GM12878 (cell line): Measurements from ENCODE around the gene LOXL4. TPM values are rescaled to one million over a fixed set of nuclear protein-coding genes. Genes with fewer than 3 reads are reported as not detected.

Experiments used
- ATAC-seq: fragments of 200-7000 bp; cut with Tn5 transposase; 3 replicates; pipeline ENCODE4 v1.9.1; 2020; ENCODE audit warnings: mild to moderate bottlenecking, moderate library complexity
- BruUV-seq: library from RNA; stranded (reverse); fragments of 400-500 nt; replicated peaks from 2 replicates; lab custom pipeline; 2021; lab: Mats Ljungman, UMichigan
- CTCF ChIA-PET: fragments of 300-600 bp; sonication (Branson Sonifier 250); formaldehyde crosslinking; extraction: SDS; loops from one replicate; lab custom pipeline; 2021; ENCODE audit warnings: inconsistent platforms; lab: Yijun Ruan, JAX
- POLR2A ChIA-PET: fragments of 350-600 bp; formaldehyde crosslinking; extraction: SDS; loops from one replicate; lab custom pipeline; 2021; ENCODE audit warnings: inconsistent platforms; lab: Charles Lee
- RAD21 ChIA-PET: fragments of 300-600 bp; sonication (Branson Sonifier 250); formaldehyde crosslinking; loops from one replicate; lab custom pipeline; 2023; ENCODE audit warnings: antibody characterized with exemption; ENCODE audit not compliant: unreplicated experiment; lab: Charles Lee
- SMC1A ChIA-PET: fragments of 300-600 bp; sonication (Branson Sonifier 250); formaldehyde crosslinking; loops from one replicate; lab custom pipeline; 2023; ENCODE audit not compliant: unreplicated experiment, uncharacterized antibody; lab: Charles Lee
- DNase-seq: peaks from one replicate; pipeline ENCODE4 v3.0.0-alpha.2; 2011; ENCODE audit warnings: low read depth, low spot score
- FAIRE-seq: peaks from 3 replicates; lab custom pipeline; 2011; peaks lifted over from hg19 to GRCh38; lab: Jason Lieb, UNC
- H2AFZ ChIP-seq: 2 replicates; pipeline ENCODE4 v1.6.0; 2011; ENCODE audit warnings: low read depth, low read length, control low read depth; ENCODE audit not compliant: control insufficient read depth
- H3K27ac ChIP-seq: 2 replicates; pipeline ENCODE4 v1.5.1; 2011; ENCODE audit warnings: control low read depth; ENCODE audit not compliant: control insufficient read depth, insufficient read depth
- H3K27me3 ChIP-seq, 2 experiments: replicated peaks in 1 of 2; 2 replicates each; pipeline versions ENCODE4 v1.6.0 to v1.6.1; 2011; ENCODE audit warnings: low read length in 1 of 2; ENCODE audit not compliant: control insufficient read depth in 2 of 2, insufficient read depth in 2 of 2
- H3K36me3 ChIP-seq, 2 experiments: 2 replicates each; pipeline ENCODE4 v1.5.1; 2011; ENCODE audit warnings: low read length in 1 of 2; ENCODE audit not compliant: control insufficient read depth in 2 of 2, insufficient read depth in 2 of 2
- H3K4me1 ChIP-seq: 2 replicates; pipeline ENCODE4 v1.6.1; 2011; ENCODE audit warnings: mild to moderate bottlenecking, low read length, moderate library complexity, mixed read lengths; ENCODE audit not compliant: control insufficient read depth, insufficient read depth
- H3K4me2 ChIP-seq: 2 replicates; pipeline ENCODE4 v1.6.0; 2011; ENCODE audit warnings: control low read depth; ENCODE audit not compliant: control insufficient read depth, insufficient read depth
- H3K4me3 ChIP-seq: fragments of 200-600 bp; sonication (generic); 2 replicates; pipeline ENCODE4 v1.5.1; 2016
- H3K79me2 ChIP-seq: 2 replicates; pipeline ENCODE4 v1.6.0; 2011; ENCODE audit warnings: low read length; ENCODE audit not compliant: control insufficient read depth, insufficient read depth
- H3K9ac ChIP-seq: 2 replicates; pipeline ENCODE4 v1.8.0; 2011; ENCODE audit warnings: low read length, control low read depth, mixed read lengths; ENCODE audit not compliant: control insufficient read depth, insufficient read depth
- H3K9me3 ChIP-seq: replicated peaks from 3 replicates; pipeline ENCODE4 v1.5.1; 2011; ENCODE audit warnings: mild to moderate bottlenecking, low read length; ENCODE audit not compliant: control insufficient read depth, insufficient read depth
- H4K20me1 ChIP-seq: 2 replicates; pipeline ENCODE4 v1.6.0; 2011; ENCODE audit not compliant: control insufficient read depth, insufficient read depth
- BMI1 ChIP-seq: fragments of 450-650 bp; IDR thresholded peaks from 2 replicates; pipeline ENCODE4 v1.6.1; 2016; ENCODE audit warnings: mild to moderate bottlenecking, moderate library complexity, borderline replicate concordance
- IRF4 ChIP-seq: IDR thresholded peaks from 2 replicates; pipeline ENCODE4 v1.6.1; 2011; ENCODE audit warnings: low read depth, low read length
- POLR2AphosphoS5 ChIP-seq: IDR thresholded peaks from 2 replicates; pipeline ENCODE4 v1.6.1; 2011; ENCODE audit warnings: mild to moderate bottlenecking, low read length, inconsistent platforms
- PRDM15 ChIP-seq: fragments of 450-650 bp; formaldehyde crosslinking; IDR thresholded peaks from 2 replicates; pipeline ENCODE4 v1.4.0; 2020; ENCODE audit warnings: mild to moderate bottlenecking, moderate library complexity
- RAD21 ChIP-seq: IDR thresholded peaks from 2 replicates; pipeline ENCODE4 v1.6.1; 2011; ENCODE audit warnings: mild to moderate bottlenecking, low read depth, low read length, moderate library complexity; ENCODE audit not compliant: insufficient read depth
- RAD51 ChIP-seq: fragments of 450-650 bp; IDR thresholded peaks from 2 replicates; pipeline ENCODE4 v1.6.1; 2016; ENCODE audit warnings: moderate library complexity, mild to moderate bottlenecking, inconsistent platforms
- RELB ChIP-seq: fragments of 450-650 bp; IDR thresholded peaks from 2 replicates; pipeline ENCODE4 v1.6.1; 2017; ENCODE audit warnings: low read depth, mild to moderate bottlenecking, moderate library complexity
- ZNF622 ChIP-seq: fragments of 450-650 bp; IDR thresholded peaks from 2 replicates; pipeline ENCODE4 v1.6.1; 2017; ENCODE audit warnings: mild to moderate bottlenecking, inconsistent platforms
- WGBS: methylation state at CpG from one replicate; pipeline ENCODE4 v1.1.6; 2016; ENCODE audit warnings: low lambda C conversion rate; ENCODE audit not compliant: insufficient replicate concordance, insufficient coverage; ENCODE audit errors: missing lambda C conversion rate; 5-methylcytosine and 5-hydroxymethylcytosine counted together
- in situ Hi-C: fragments of 300-500 bp; cut with MboI; formaldehyde crosslinking; loops from 9 replicates; pipeline ENCODE4 v1.14.3; 2018; ENCODE audit warnings: mixed read lengths
- intact Hi-C: fragments of 100-400 bp; cut with micrococcal nuclease; formaldehyde crosslinking; loops from one replicate; pipeline ENCODE4 v1.14.2; 2022; ENCODE audit not compliant: unreplicated experiment
- polyA plus RNA-seq, 11 experiments: library from polyadenylated mRNA; depleted of rRNA in 4 of 11; unstranded in 6 of 11; stranded (reverse) in 5 of 11; fragments of >200 nt; fragmentation: Nextera tagmentation in 4 of 11; fragmentation: Illumina TruSeq in 1 of 11; extraction: Ambion mirVana in 4 of 11; extraction: Trizol in 1 of 11; gene quantifications; 1 replicate in 1 of 11; 2 replicates in 10 of 11; pipeline versions ENCODE4 v1.2.1 to v1.2.3, GENCODE V29; 2011 to 2016; ENCODE audit warnings: inconsistent platforms in 2 of 11, missing spikeins in 2 of 11, low read depth in 1 of 11
- total RNA-seq, 4 experiments: library from RNA; depleted of rRNA in 3 of 4; stranded (reverse); fragments of >200 nt in 3 of 4; fragmentation: Illumina TruSeq in 1 of 4; extraction: Trizol in 1 of 4; gene quantifications; 2 replicates each; pipeline versions ENCODE4 v1.2.1 to v1.2.3, GENCODE V29; 2013 to 2021
- TF ChIP-seq, protein P1 (sequence below): fragments of 450-650 bp; conservative IDR thresholded peaks from 2 replicates; pipeline ENCODE4 v1.6.1; 2017; ENCODE audit warnings: mild to moderate bottlenecking, moderate library complexity

LOXL4 gene
- total and polyA plus RNA-seq, 10 of the 15 experiments (the other 5 are each of a cell fraction or from before 2014, with no cell fraction given) = 0.02 to 0.12 (median 0.08) TPM; not detected in 3

GRCh38 chr10:98274562-98274961, 6.6 kb upstream of the LOXL4 start:
- Histone ChIP-seq H2AFZ (no peak overlapping the region), H3K9ac (no peak overlapping the region), H3K79me2 (no peaks in the 10 kb centered on the region), H3K27me3 (peaks cover 0 to 2% of the 10 kb centered on the region in 2 experiments; a peak in 3 of 4 replicates), H3K4me2 (no peak overlapping the region), H4K20me1 (peaks cover 3% of the 10 kb centered on the region; the same call in 1 of the 2 replicates), H3K9me3 (no peaks in the 10 kb centered on the region), H3K36me3 (no peaks in the 10 kb centered on the region), H3K4me3 (no peak overlapping the region), H3K27ac (no peak overlapping the region), H3K4me1 (no peaks in the 10 kb centered on the region)
- WGBS = 63% methylated on average over 3 of the region's 3 CpGs
- no peak for FAIRE-seq
- BruUV-seq = no TSS peak
- intact Hi-C loops (no loop called here), in situ Hi-C loops (no loop called here)
- ChIA-PET SMC1A (no interaction called here), RAD21 (no interaction called here), POLR2A (no interaction called here), CTCF (interaction anchor here (0.6 kb wide), 1 partner anchor 31 kb away, joined by 3 read pairs; no protein-coding TSS in a partner anchor)
- no peak for ATAC-seq
- DNase-seq = no peak
- no peak for TF ChIP-seq POLR2AphosphoS5
- TF ChIP-seq BMI1 = no peak
- TF ChIP-seq ZNF622 = no peak
- TF ChIP-seq, protein P1, sequence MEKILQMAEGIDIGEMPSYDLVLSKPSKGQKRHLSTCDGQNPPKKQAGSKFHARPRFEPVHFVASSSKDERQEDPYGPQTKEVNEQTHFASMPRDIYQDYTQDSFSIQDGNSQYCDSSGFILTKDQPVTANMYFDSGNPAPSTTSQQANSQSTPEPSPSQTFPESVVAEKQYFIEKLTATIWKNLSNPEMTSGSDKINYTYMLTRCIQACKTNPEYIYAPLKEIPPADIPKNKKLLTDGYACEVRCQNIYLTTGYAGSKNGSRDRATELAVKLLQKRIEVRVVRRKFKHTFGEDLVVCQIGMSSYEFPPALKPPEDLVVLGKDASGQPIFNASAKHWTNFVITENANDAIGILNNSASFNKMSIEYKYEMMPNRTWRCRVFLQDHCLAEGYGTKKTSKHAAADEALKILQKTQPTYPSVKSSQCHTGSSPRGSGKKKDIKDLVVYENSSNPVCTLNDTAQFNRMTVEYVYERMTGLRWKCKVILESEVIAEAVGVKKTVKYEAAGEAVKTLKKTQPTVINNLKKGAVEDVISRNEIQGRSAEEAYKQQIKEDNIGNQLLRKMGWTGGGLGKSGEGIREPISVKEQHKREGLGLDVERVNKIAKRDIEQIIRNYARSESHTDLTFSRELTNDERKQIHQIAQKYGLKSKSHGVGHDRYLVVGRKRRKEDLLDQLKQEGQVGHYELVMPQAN = no peak
- TF ChIP-seq RAD51 = no peak
- TF ChIP-seq RELB = no peak
- no peak for TF ChIP-seq PRDM15 (CRISPR knock-in tag)
- TF ChIP-seq RAD21 = no peak
- TF ChIP-seq IRF4 = no peak
